Left ventricle myocardium inferior (tissue), 1 donor: ENCODE measurements around the gene GAL3ST1. TPM values are rescaled to one million over a fixed set of nuclear protein-coding genes. Genes with fewer than 3 reads are reported as not detected.
"Not testable (repeated sequence)": the region's sequence is repeated elsewhere in the genome, so short reads cannot be mapped to it uniquely, and the experiment has no call there.

ENCODE experiments used
- DNase-seq: peaks from one replicate; pipeline ENCODE4 v3.0.0-alpha.2; 2020
- H3K27ac ChIP-seq: fragments of 200-600 bp; replicated peaks from 2 replicates; pipeline ENCODE4 v1.8.0; 2021
- H3K27me3 ChIP-seq: fragments of 200-600 bp; 2 replicates; pipeline ENCODE4 v1.8.0; 2021; ENCODE audit warnings: low read depth
- H3K36me3 ChIP-seq: fragments of 200-600 bp; 2 replicates; pipeline ENCODE4 v1.8.0; 2021
- H3K4me1 ChIP-seq: fragments of 200-600 bp; 2 replicates; pipeline ENCODE4 v1.8.0; 2021
- H3K4me3 ChIP-seq: fragments of 200-600 bp; 2 replicates; pipeline ENCODE4 v1.8.0; 2021; ENCODE audit warnings: mild to moderate bottlenecking, moderate library complexity
- H3K9me3 ChIP-seq: fragments of 200-600 bp; replicated peaks from 2 replicates; pipeline ENCODE4 v1.8.0; 2021
- intact Hi-C: fragments of 100-400 bp; cut with micrococcal nuclease; formaldehyde crosslinking; loops from one replicate; pipeline ENCODE4 v1.11.0; 2022
- total RNA-seq: library from RNA; stranded (reverse); fragmentation: NEBNext Ultra II Directional; extraction: Animal tissue kit (Norgen Biotek cat#: 25700); gene quantifications from one replicate; pipeline ENCODE4 v1.2.1, GENCODE V29; 2021
- TF ChIP-seq, protein P1 (sequence below): fragments of 200-600 bp; IDR thresholded peaks from 2 replicates; pipeline ENCODE4 v1.8.0; 2021; ENCODE audit warnings: antibody characterized with exemption, mild to moderate bottlenecking, borderline replicate concordance
- donor health status: DM: no; HTN: yes; CAD: no; lungs with severe emphysema.

Gene GAL3ST1
- total RNA-seq, 1 donor from 2014 or later: 0.16 TPM

GRCh38 chr22:30564045-30564760, 10.3 kb downstream of the GAL3ST1 start:
- DNase-seq: no peak
- Histone ChIP-seq H3K27ac (no peak overlapping the region), H3K9me3 (no peaks in the 10 kb centered on the region), H3K27me3 (peaks cover 73% of the 10 kb centered on the region), H3K4me1 (no peaks in the 10 kb centered on the region), H3K36me3 (no peaks in the 10 kb centered on the region), H3K4me3 (no peak overlapping the region)
- intact Hi-C loops: no loop called here
- TF ChIP-seq, protein P1, sequence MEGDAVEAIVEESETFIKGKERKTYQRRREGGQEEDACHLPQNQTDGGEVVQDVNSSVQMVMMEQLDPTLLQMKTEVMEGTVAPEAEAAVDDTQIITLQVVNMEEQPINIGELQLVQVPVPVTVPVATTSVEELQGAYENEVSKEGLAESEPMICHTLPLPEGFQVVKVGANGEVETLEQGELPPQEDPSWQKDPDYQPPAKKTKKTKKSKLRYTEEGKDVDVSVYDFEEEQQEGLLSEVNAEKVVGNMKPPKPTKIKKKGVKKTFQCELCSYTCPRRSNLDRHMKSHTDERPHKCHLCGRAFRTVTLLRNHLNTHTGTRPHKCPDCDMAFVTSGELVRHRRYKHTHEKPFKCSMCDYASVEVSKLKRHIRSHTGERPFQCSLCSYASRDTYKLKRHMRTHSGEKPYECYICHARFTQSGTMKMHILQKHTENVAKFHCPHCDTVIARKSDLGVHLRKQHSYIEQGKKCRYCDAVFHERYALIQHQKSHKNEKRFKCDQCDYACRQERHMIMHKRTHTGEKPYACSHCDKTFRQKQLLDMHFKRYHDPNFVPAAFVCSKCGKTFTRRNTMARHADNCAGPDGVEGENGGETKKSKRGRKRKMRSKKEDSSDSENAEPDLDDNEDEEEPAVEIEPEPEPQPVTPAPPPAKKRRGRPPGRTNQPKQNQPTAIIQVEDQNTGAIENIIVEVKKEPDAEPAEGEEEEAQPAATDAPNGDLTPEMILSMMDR: no peak

- Histone ChIP-seq H3K27me3 (peaks cover 54% of the 10 kb centered on the region), H3K27ac (no peak overlapping the region), H3K36me3 (no peaks in the 10 kb centered on the region), H3K9me3 (no peaks in the 10 kb centered on the region), H3K4me3 (no peak overlapping the region), H3K4me1 (no peaks in the 10 kb centered on the region)
- intact Hi-C loops: no loop called here
- TF ChIP-seq, protein P1: no peak
- DNase-seq: no peak
These were observed 12.1 kb downstream of the GAL3ST1 start for GRCh38 chr22:30562366-30562765.

DNA sequence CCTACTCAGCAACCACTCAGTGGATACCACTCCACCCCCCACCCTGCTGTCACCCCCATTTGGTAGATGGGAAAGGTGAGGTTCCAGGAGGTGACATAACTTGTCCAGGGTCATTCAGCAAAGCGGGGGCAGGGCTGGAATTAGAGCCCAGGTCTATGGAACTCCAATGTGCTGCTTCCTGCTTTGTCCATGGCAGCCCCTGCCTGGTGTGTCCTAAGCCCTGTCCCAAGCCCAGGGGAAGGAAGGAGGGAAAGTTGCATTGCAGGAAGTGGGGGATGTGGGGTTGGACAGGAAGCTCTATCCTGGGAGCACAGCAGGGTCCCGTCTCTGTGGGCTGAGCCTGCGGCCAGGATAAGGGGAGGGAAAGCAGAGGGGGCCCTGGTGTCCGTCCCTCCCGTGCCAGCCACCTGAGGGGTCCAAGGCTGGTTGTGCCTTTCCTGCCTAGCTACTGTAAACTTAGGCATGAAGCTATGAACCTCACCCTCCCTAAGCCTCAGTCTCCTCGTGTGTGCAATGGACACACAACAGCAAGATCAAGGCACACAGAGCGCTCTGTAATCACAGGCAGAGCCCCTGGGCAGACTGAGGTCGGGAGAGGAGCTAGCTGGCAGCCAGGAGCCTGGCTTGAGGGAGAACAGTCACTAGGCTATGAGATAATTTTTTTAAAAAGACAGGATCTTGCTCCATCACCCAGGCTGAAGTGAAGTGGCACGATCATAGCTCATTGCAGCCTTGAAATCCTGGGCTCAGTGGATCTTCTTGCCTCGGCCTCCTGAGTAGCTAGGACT, 12.9 kb downstream of the GAL3ST1 start:
- no peaks in the 10 kb centered on the region for H3K4me1 ChIP-seq
- no peak overlapping the region for H3K4me3 ChIP-seq
- H3K27me3 ChIP-seq: peaks cover 48% of the 10 kb centered on the region
- no peak overlapping the region for H3K27ac ChIP-seq
- TF ChIP-seq, protein P1: no peak
- no peak for DNase-seq
- H3K9me3 ChIP-seq: no peaks in the 10 kb centered on the region
- H3K36me3 ChIP-seq: no peaks in the 10 kb centered on the region
- intact Hi-C loops: no loop called here

DNA sequence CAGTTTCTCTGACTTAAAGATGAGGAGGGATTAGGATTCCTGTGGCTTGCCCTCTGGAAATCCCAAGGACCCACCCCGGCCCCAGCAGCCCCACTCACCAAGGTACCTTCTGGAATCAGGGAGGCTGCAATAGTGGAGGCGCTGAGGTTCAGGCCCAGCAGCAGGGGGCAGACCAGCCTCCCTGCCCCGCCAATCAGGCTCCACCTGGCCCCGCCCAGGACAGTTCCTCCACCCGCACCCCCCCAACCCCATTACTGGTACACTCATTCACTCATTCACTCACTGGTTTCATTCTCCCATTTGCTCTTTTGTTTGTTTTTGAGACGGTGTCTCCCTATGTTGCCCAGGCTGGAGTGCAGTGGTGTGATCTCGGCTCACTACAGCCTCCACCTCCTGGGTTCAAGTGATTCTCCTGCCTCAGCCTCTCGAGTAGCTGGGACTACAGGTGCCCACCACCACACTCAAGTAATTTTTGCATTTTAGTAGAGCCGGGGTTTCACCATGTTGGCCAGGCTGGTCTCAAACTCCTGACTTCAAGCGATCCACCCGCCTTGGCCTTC, 13.7 kb downstream of the GAL3ST1 start:
- intact Hi-C loops, H3K27ac ChIP-seq, H3K4me3 ChIP-seq, DNase-seq, H3K4me1 ChIP-seq, H3K36me3 ChIP-seq, H3K9me3 ChIP-seq: not testable (repeated sequence)
- peaks cover 39% of the 10 kb centered on the region for H3K27me3 ChIP-seq

DNA sequence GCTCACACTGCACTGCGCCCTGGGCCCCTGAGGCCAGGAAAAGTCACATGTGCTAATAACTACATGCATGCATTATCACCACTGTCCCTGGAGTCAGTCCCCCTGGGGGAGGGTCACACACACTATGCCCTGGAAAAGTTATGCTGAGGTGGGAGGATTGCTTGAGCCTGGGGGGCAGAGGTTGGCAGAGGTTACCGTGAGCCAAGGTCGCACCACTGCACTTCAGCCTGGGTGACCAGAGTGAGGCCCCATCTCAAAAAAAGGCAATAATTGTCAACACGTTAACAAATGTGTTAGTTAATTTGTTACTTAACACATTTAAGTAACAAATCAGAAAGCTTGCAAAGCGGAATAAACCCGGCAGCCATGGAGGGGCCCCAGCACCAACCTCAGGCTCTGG, 14.6 kb downstream of the GAL3ST1 start:
- H3K36me3 ChIP-seq: no peaks in the 10 kb centered on the region
- TF ChIP-seq, protein P1: no peak
- intact Hi-C loops: no loop called here

More for the DNA sequence above, 14.6 kb downstream of the GAL3ST1 start:
- H3K9me3 ChIP-seq: no peaks in the 10 kb centered on the region
- no peak overlapping the region for H3K4me3 ChIP-seq
- H3K4me1 ChIP-seq: no peaks in the 10 kb centered on the region
- no peak overlapping the region for H3K27ac ChIP-seq
- peaks cover 31% of the 10 kb centered on the region for H3K27me3 ChIP-seq
- no peak for DNase-seq
